Glomerular endothelial cell (primary cell): Measurements from ENCODE around the gene GABRQ. TPM values are rescaled to one million over a fixed set of nuclear protein-coding genes. Genes with fewer than 3 reads are reported as not detected.

Source experiments
- DNase-seq: peaks from one replicate; pipeline ENCODE4 v3.0.0-alpha.2; 2011; ENCODE audit warnings: low read depth, low spot score; ENCODE audit errors: extremely low read depth
- total RNA-seq: library from RNA; depleted of rRNA; stranded (reverse); fragments of >200 nt; gene quantifications from 2 replicates; pipeline ENCODE4 v1.2.3, GENCODE V29; 2015

GABRQ gene
- total RNA-seq: under 0.01 TPM in 1 of 2 replicates, not detected in the other

GRCh38 chrX:152637649-152638442, at the start of gene GABRQ:
TSS of gene GABRQ (plus strand) at chrX:152637895. CDS start at chrX:152638203, 308 bp downstream.
- no peak for DNase-seq

DNA sequence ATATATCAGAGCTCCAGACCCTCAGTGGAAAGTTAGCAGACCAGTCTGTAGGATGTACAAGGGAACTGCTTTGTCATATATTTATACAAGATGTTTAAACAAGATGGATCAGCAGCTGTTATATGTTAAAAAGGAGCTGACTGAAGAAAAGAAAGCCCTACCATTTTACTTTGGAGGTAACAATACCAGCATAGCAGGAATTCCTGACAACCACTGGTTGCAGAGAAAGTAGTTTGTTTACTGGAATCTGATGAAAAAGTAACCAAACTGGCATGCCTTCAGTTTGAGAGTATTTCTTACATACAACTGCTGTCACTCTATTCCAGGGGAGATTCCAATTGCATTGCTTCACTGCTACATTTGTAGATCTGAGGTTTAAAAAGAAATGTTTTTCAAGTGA, 49.5 kb upstream of the GABRQ start:
- no peak for DNase-seq

GRCh38 chrX:152600853-152601633, 36.7 kb upstream of the GABRQ start:
- DNase-seq: no peak

- DNase-seq: no peak
Observed at GRCh38 chrX:152601848-152602616, 35.7 kb upstream of the GABRQ start.

GRCh38 chrX:152614791-152615190, 22.9 kb upstream of the GABRQ start:
- no peak for DNase-seq

DNA sequence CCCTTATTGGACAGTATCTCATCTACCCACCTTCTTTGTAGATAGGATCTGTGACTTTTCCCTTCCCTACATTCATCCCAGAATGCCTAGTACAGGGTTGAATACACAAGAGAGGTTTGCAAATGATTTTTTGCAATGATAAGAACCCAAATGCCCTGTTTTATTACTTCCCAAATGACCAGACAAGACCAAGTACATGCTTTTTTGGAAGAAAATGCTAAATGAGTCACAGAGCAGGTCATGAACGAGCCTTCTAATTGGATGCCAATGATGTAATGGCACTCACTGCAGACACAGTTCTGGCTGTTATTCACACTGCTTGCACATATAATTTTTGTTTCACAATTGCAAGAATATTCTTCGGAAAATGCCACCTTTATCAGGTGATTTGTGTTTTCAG, 17.8 kb upstream of the GABRQ start:
- DNase-seq: no peak

- DNase-seq: peak; percentile 14
Observed at GRCh38 chrX:152632445-152633097, 5.1 kb upstream of the GABRQ start.

- DNase-seq: peak; percentile 10
Observed at GRCh38 chrX:152635941-152636340, 1.8 kb upstream of the GABRQ start.

GRCh38 chrX:152638443-152638904, 779 bp downstream of the GABRQ start:
- DNase-seq: no peak

DNA sequence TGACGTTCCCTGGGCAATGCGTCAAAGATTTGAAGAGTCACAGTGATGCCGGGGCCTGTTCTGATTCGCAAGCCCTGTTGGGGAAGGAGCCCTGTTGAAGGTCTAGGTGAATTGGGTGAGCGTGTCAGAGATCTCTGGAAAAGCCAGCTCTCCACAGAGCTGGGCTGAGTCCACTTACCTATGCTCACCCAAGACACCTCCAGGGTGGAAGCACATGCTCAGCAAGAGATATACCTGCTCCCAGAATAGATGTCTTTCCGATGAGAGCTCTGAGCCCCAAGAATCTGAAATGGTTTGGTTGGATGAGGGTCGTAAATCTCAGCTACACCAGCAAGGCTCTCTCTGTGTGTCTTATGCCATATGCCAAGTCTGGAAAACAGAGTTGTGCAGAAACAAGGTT, 1.7 kb downstream of the GABRQ start:
- no peak for DNase-seq

DNA sequence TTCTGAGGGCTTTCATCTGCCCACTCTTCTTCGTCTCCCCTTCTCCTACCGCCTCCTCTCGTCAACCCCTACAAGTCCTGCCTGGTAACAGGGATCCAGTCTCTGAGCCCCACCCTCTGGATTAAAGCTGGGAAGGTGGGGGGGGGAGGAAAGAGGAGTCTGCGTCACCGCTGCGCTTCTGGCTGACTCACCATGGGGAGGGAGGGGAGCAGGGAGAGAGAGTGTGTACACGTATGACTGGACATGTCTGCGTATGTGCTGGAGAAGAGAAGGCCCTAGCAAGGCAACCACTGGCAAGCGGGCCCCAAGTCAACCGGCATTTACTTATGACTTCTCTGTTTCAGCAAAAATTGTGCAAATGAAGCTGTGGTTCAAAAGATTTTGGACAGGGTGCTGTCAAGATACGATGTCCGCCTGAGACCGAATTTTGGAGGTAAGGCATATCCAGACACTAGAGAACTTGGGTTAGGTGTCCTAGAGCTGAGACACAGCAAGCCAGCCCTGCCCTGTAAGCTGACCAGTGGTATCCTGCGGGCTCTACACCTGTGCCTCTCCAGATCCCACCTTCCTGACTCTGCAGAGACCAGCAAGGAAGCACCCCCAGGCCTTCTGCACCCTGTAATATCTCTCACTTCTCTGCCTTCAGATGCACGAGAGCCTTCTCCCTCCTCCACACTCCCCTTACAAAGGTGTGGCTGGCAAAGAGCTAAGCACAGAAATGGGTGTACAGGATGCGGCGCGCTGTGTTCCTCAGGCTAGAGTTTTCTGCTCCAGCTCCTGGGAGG, 2.5 kb downstream of the GABRQ start:
- no peak for DNase-seq

DNA sequence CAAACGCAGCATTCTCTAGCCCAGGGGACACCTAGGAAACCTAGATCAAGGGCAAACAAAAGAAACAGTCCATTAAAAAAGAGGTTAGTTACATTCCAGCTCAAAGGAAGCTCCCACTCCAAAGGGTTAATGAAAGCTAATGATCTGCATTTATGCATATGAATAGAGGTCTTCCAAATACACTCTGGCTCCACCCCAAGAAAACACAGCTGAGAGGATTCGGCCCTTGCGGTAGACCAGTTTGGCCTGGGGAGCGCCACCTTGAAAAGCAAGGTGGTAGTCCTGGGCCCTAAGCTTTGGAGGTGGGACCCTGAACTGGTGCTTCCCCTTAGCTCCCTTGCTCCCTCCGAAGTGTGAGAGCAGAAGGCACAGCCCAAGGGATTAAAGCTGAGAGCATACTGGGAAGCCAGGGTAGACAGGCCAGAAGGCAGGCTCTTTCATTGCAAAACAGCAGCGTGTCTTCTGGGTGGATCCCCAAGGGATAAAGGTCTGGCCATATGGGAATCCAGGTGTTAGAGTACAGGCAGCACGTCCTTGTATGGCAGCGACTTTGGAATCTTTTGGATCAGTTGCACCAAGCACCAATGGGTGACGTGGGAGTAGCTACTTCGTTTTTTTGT, 3.7 kb downstream of the GABRQ start:
- no peak for DNase-seq

GRCh38 chrX:152641996-152642395, 4.3 kb downstream of the GABRQ start:
- no peak for DNase-seq

DNA sequence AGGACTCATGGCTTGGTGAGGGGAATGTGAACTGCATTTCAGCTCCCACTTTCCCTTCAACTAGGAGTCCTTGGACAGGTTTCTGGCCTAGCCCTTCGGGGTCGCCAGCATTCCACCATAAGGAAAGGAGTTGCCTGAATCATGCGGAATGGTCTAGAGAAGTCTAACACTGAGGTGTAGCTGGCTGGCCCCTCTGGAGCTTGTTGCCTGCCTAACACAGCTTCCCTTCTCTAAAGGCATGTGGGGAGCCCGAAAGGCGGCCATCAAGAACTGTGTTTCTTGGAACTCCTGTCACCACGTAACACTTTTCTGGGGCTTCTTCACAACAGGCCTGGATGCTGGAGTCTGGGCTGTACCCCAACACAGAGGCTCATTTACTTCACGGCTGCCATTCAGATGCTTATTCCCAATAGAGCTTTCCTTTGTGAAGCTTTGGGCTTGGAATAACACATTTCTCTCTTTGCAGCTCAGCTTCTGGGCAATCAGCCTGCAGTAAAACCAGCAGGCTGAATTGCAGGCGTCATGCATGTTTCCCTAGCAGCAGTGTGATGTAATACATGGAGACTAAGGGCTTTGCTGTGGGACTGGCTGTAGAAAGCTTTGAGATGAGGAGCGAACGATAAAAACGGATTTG, 5.4 kb downstream of the GABRQ start:
- no peak for DNase-seq

GRCh38 chrX:152646961-152647360, 9.3 kb downstream of the GABRQ start:
- no peak for DNase-seq

GRCh38 chrX:152647978-152648377, 10.3 kb downstream of the GABRQ start:
- no peak for DNase-seq

DNA sequence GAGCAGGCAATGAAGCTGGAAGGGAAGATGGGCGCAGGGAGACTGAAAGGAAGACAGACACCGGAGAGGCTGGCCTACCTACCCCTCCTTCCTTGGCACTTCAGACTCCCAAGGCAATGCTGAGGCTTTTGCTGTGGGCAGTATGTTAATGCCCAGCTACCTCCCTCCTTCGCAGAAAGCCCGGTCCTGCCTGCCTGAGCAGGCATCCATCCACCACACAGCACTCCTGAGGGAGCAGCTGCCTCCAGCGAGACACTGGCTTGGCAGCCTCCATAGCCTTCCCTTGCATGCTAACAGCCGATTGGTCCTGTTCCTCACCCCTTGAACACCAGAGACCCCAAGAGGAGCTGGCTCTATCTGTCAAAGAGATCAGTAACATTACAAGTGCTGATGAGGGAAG, 14.4 kb downstream of the GABRQ start:
- DNase-seq: no peak

DNA sequence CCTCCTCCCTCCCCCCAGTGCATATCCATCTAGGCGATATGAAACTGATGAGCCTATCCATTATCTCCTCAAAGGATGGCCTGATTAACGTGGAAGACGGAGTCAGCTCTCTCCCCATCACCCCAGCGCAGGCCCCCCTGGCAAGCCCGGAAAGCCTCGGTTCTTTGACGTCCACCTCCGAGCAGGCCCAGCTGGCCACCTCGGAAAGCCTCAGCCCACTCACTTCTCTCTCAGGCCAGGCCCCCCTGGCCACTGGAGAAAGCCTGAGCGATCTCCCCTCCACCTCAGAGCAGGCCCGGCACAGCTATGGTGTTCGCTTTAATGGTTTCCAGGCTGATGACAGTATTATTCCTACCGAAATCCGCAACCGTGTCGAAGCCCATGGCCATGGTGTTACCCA, 14.8 kb downstream of the GABRQ start:
- DNase-seq: no peak

DNA sequence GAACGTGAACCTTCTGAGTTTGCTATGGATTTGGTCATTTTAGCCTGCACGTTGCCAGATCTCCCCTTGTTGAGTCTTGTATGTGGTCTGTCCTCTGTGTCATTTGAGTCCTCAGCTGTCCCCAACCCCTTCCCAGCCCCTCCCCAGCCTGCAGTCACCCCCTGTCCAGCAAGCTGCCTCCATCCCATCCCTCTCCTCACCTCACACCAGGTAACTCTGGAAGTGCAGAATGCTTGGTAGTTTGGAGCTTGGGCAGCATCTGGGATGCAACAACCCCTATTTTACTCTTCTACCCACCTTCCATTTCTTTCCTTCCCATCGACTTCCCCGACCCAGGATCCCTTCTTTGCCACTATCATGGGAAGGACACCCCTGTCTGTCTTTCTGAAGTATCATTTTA, 18.4 kb downstream of the GABRQ start:
- DNase-seq: no peak
